Measurements from ENCODE around the gene CHTF8.

DNA sequence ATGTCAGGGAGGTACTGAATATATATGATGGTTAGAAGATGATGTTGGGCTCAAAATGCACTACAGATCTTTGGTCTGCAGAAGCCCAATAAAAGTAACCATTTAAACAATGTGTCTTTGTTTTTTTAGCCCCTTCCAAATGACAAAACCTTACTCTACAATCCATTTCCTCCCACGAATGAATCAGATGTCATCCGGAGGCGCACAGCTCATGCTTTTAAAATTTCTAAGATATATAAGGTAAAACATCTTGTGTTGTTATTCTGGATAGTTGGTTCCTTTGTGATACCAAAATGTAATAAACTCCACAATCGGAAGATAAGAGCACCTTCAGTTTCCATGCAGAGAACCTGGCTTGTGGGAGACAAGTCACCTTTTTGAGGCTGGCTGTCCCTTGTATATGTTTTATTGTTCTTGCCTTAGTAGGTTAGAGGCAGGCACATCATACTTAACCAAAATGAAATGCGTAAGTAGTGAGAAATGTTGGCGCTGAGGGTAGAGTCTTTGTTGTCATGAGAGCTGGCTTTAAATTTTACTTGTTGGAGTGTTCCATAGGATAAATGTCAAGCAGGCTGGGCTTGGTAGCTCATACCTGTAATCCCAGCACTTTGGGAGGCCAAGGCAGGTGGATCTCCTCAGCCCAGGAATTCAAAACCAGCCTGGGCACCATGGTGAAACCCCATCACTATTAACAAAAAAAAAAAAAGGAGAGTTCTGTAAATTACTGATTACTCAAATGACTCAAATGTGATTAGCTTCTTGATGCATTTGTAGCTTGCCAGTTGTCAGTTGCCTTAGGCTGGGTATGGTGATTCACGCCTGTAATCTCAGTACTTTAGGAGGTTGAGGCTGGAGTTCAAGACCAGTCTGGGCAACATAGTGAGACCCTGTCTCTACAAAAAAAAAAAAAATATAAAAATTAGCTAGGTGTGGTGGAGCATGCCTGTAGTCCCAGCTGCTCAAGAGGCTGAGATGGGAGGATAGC is 34.9 kb upstream of the CHTF8 start:
- TF ChIP-seq, protein P1, sequence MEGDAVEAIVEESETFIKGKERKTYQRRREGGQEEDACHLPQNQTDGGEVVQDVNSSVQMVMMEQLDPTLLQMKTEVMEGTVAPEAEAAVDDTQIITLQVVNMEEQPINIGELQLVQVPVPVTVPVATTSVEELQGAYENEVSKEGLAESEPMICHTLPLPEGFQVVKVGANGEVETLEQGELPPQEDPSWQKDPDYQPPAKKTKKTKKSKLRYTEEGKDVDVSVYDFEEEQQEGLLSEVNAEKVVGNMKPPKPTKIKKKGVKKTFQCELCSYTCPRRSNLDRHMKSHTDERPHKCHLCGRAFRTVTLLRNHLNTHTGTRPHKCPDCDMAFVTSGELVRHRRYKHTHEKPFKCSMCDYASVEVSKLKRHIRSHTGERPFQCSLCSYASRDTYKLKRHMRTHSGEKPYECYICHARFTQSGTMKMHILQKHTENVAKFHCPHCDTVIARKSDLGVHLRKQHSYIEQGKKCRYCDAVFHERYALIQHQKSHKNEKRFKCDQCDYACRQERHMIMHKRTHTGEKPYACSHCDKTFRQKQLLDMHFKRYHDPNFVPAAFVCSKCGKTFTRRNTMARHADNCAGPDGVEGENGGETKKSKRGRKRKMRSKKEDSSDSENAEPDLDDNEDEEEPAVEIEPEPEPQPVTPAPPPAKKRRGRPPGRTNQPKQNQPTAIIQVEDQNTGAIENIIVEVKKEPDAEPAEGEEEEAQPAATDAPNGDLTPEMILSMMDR (IDR thresholded peaks at IDR 0.05; ENCODE audit: low read depth, low read length) = no peak
- TF ChIP-seq EZH2phosphoT487 (IDR thresholded peaks at IDR 0.05; ENCODE audit: low read depth) = no peak
